Stimulated activated naive CD4-positive, alpha-beta T cell treated with Interleukin-2 at 50 U/mL for 16 hours (primary cell): ENCODE measurements around the gene PHLDA3.

Source experiments
- DNase-seq: peaks from one replicate; lab custom pipeline; 2025; lab: John Stamatoyannopoulos, UW

The PHLDA3 gene

DNA sequence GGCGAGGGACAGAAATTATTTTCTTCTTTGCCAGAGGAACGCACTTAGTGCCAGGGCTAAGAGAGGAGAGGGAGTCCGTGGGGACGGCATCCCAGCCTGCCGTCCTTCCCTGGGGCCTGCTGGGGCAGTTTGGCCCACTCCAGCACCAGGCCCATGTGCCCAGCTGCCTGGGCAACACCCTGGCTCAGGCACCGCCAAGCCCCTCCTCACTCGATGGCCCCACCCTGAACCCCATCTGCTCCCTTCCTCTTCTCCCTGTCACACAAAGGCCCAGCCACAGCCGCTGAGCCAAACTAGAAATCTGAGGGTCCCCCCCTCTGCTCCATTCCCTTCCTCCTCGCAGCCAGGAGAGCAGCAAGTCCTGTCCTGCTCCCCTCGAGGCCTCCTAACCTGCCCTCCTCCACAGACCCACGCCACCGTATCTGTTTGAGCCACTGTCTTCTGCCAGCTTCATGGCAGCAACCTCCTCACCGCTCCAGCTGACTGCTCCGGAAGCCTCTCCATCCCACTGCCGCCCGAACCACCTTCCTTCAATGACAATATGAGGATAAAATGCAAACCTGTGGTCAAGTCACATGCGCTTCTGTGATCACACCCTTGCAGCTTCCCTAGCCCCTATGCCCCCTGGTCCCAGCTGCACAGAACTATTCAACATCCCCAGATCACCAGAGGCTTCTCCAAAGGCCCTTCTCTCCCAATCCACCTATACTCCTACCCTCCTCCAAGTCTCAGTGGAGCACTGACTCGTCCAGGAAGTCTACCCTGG lies 39.1 kb downstream of the PHLDA3 start:
- DNase-seq: no peak

DNA sequence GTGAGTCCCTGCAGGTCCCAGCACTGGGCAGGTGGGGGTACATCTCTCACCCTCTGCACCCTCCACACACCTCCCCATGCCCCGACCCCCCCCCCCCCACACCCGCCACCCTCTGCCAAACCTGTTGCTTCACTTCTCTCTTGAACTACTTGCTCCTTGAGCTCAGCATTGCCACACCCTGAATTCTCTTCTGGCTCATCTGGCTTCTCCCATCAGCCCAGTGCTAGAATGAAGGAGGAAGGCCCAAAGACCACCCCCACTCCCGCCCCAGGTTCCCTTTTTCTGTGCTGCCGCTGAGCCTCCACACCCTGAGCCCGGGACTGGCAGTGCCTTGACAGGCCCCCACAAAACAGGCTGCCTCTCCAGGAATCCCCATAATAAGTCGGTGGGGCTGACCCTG lies 41.0 kb downstream of the PHLDA3 start:
- no peak for DNase-seq

DNA sequence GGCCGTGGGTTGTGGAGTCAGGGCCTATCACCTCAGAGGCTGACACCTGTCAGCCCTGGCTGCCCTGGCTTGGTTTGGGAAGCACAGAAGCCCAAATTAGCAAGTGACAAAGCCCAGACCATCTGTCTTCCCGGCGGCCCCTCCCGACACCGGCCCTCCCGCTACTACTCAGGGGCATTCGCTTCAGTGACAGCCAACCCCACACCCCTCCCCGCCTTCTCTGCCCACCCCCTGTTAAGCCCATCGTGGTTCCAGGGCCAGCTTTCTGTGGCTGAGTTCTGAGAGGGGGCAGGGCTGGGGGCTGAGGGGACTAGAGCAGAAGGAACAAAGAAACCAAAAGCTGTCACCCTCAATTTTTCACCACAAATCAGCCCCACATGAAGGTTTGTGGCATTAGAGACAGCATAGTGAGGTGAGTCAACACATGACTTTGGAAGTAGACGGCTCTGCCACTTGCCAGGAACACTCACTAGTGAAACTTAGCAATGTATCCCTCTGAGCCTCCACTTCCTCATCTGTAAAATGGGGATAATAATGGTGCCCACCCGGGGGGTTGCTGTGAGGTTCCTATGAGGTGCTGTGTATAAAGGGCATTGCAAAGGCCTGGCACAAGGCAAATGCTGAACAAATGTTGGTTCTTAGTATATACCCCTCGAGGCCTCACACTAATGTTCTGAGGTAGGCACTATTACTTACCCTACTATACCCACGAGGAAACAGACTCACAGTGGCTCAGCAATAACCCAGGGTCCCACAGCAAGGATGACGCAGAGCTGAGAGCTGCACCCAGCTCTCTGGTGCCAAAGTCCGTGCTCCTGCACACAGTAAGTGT lies 42.3 kb downstream of the PHLDA3 start:
- DNase-seq: no peak

DNA sequence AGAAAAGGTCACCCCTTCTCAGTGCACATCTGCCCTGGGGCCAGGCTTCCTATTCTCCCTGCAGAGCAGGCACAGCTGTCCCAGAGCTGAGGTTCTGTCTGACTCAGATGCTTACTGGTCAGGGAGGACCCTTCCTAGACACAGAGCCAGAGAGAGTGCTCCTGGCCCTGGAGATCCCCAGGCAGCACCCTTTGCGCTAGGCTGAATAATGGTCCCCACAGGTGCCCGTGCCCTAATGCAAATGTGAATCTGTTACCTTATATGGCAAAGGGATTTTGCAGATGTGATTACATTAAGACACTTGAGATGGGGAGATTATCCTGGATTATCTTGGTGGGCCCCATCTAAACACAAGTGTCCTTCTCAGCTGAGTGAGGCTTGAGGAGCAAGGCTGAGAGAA lies 44.8 kb downstream of the PHLDA3 start:
- DNase-seq: no peak

DNA sequence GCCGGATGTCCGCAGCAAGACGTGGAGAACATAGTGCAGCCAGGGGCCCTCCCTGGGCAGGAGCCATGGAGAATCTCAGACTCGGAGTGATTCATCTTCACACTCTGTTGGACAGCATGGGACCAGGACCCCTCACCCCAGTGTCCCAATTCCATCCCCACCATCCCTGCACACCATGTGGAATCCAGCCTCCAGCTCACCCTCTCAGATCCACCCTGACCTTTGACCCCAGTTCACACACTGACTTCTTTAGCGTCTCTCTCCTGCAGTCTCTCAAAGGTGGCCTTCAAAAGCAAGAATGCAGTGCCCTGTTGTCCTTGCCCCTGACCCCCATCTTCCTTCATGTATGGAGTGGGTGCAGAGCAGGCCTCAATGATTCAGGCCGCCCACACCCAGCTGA lies 45.3 kb downstream of the PHLDA3 start:
- no peak for DNase-seq

DNA sequence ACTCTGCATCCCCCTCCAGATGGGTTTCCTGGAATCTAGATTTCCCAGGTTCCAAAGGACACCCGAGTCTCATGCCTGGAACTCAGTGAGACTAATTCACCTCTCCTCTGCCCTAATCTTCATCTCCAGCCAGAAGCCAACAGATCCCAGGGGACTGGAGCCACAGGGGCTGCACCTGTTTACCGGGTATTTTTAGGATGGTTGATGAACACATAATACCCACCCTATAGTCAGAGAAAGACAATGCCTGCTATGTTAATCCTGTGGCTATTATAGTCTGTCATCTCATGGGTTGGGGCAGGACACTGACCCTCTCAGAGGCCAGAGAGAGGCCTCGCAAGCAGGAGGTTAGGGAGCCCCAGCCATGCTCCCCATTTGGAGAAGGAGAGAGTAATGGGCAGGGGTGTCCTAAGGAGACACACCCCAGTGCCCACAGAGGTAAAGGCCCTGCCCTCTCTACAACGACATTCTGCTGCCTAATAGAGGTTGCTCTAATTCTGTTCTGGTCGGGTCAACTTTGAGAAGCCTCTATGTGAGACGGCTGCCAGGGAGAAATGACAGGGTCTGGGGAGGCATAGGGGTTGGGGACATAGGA lies 46.5 kb downstream of the PHLDA3 start:
- no peak for DNase-seq

DNA sequence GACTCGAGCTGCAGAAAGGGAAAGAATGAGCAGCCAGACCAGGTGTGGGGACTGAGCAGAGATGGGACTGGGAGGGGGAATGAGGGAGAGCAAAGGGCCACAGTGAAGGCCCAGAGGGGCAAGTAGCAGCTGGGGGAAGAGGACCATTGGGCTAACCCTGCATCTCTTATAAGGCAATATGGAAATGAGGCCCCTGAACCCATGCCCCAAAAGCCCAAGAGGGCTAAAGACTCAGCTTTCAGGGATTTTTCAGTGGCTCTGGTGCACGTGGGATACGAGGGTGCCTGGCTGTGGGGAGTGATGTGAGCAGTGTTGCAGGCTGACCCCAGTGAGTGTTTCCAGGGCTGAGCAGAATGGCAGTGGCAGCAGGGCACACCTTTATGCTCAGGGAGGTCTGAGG lies 47.0 kb downstream of the PHLDA3 start:
- DNase-seq: no peak

DNA sequence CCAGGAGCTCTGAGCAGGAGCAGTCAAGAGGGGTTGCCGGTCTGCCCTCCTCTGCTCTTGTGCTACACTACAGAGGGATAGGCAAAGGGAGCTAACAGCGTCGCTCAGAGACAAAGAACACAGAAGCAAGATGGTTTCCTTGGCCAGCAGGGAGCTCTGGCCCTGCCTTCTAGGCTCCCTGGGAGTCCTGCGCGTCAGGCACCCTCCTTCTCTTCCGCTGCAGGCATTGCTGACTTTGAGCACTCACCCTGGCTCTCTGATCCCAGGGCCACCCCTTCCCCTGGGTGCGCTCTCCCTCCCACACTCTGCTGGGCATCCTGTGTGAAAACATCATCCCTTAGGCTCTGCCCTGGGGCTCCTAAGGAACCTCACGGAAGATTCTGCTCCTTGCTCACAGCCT lies 47.9 kb downstream of the PHLDA3 start:
- no peak for DNase-seq

DNA sequence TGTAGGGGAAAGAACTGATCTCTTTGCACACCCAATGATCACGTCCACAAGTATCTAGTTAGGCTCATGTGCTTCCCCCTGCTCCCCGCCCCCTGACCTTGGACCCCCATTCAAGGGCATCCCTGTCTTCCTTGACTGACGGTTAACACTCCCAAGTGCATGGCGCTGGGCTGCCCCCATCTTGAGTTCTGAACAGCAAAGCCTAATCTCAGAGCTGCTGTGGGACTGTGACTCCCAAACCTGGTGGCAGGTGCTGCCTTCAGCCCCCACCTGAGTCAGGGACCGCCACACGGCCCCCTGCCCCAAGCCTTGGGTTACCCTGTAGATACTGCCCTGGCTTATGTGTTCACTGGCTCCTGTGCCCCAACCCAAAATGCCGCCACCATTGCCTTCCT lies 48.4 kb downstream of the PHLDA3 start:
- no peak for DNase-seq

DNA sequence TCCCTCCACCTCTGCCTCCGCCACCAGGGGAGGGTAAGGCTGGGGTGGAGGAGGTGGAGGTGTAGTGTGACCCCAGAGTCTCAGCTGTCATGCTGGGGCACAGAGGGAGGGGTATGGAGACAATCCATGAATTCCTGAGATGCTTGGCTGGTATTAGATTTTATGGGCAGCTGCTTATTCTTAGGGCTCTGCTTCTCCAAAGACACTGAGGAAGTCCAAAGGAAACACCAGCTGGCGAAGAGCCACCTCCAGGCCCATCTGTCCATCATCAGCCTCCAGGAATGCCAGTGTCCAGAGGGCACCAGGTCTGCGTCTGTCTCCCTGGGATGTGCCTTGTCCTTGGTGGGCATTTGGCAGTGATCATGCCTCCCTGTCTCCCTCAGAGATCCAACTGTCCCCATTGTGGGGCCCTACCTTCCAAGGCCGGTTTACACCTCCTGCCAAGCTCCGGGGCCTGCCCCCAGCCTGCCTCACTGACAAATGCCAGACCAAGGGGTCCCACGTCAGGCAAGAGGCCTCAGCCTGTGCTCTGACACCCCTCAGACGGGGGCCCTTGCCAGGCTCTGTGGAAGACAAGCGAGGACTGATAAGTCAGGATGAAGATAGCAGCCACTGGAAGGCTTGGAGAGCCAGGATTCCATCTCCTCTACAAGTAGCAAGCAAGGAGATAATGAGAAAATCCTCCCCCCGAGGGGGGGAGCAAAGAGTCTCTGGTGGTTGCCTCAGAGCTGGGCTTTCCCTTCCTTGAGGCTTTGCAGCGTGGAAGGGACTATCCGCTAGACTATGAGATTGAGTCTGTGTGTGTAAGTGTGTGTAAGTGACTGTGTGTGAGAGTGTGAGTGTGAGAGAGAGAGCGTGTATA lies 49.0 kb downstream of the PHLDA3 start:
- no peak for DNase-seq

DNA sequence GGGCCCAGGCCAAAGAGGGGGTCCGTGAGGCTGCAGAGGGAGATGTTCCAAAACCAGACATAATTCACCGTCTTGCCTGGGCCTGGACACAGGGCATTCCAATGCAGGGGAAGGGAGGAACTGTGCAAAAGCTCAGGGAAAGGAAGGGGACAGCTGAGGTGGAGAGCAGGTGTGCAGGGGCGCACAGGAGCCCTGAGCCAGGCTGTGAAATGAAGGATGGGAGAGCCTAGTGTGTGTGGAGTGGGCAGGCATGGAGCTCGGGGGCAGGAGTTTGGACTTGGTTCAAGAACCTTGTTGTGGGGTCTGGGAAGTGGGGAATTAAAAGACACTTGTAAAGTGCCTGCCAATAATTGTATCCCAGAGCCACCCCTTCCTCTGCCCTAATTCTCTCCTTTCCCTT lies 49.7 kb downstream of the PHLDA3 start:
- no peak for DNase-seq

DNA sequence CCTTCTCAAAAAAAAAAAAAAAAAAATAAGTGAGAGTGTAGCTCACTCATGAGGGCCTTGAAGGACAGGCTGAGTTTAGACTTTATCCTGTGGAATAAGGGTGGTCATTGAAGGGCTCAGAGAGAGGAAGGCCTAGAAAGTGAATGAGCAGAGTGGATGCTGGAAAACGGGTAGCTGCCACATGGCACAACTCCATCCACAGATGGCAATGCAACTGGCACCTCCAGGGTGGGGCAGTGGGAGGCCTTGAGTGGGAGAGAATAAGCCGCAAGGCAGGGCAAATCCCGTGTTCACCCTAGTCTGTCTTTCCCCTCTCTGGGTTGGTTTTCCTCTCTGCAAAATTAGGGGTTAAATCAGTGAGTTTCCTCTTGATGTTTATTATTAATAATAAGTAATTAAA lies 50.5 kb downstream of the PHLDA3 start:
- DNase-seq: no peak
